Measurements from ENCODE around the gene PKN1. TPM values are rescaled to one million over a fixed set of nuclear protein-coding genes. Genes with fewer than 3 reads are reported as not detected.

Gene PKN1
- total RNA-seq, 1 donor: 177 TPM

DNA sequence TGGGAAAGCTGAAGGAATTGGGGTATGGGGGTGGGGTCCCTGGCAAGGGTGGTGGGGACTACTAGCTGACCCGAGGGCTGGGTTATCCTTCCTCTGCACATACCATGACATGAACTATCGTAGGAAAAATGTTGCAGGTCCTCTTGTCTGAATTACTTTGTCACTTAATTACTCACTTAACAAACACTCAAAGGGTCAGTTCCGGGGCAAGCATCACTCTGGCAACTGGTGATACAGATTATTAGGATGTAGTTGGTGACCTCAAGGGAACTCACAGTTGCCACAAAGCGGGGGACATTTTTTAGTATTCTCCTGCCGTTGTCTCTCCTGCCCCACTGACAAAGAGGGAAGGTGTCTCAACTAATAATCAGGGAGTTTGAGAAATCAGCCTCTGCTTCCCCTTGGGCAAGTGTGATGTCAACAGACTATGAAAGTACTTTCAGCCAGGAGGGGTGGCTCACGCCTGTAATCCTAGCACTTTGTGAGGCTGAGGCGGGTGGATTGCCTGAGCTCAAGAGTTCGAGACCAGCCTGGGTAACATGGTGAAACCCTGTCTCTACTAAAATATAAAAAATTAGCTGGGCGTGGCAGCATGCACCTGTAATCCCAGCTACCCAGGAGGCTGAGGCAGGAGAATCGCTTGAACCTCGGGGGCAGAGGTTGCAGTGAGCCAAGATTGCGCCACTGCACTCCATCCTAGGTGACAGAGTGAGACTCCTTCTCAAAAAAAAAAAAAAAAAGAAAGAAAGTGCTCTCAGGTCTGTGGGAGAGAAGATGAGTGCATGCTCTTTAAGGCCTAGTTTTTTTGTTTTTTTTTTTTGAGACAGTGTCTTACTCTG lies 74.8 kb downstream of the PKN1 start:
- DNase-seq (ENCODE audit: low read depth in 2 of 3, low spot score in 2 of 3): no peak

DNA sequence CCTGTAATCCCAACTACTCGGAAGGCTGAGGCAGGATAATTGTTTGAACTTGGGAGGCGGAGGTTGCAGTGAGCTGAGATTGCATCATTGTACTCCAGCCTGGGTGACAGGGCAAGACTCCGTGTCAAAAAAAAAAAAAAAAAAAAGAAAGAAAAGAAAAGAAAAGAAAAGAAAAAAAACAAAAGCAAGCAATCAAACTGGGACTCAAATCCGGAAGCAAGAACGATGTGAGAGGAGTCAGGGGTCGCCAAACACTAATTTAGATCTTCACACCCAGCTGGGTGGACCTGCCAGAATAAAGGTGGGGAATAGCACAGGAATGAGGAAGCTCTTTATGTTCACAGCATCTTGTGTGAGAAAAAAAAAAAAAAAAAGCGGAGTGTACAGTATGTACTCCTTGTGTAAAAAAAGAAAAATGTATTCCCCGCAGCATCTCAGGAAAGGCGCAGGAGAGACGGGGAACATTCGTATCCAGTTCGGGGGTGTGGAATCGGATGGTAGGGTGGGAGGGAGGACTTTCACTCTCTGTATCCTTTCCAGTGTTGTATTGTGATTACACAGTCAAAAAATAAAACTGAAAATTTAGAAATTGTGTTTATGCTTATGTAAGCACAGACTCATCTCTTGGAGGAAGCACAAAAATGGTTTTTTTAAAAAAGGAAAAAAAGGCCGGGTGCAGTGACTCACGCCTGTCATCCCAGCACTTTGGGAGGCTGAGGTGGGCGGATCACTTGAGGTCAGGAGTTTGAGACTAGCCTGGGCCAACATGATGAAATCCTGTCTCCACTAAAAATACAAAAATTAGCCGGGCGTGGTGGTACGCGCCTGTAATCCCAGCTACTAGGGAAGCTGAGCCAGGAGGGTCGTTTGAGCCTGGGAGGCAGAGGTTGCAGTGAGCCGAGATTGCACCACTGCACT lies 77.5 kb downstream of the PKN1 start:
- no peak for DNase-seq (ENCODE audit: low read depth in 2 of 3, low spot score in 2 of 3)

DNA sequence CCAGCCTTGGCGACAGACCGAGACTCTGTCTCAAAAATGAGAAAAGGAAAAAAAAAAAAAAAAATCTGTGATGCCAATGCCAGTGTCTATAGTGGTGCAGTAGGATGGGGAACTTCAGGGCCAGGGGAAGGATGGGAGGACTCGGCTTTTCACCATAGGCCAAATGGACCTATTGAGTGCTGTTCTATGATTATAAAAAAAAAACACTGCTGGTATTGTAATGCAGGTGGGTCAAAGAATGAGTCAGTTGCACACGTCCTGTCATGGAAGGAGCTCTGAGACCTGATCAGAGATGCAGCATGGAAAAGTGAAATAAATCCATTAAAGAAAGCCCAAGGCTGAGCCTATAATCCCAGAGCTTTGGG lies 78.1 kb downstream of the PKN1 start:
- DNase-seq (ENCODE audit: low read depth in 2 of 3, low spot score in 2 of 3): no peak

GRCh38 chr19:14512406-14512961 lies 79.4 kb downstream of the PKN1 start:
- DNase-seq (ENCODE audit: low read depth in 2 of 3, low spot score in 2 of 3): no peak

DNA sequence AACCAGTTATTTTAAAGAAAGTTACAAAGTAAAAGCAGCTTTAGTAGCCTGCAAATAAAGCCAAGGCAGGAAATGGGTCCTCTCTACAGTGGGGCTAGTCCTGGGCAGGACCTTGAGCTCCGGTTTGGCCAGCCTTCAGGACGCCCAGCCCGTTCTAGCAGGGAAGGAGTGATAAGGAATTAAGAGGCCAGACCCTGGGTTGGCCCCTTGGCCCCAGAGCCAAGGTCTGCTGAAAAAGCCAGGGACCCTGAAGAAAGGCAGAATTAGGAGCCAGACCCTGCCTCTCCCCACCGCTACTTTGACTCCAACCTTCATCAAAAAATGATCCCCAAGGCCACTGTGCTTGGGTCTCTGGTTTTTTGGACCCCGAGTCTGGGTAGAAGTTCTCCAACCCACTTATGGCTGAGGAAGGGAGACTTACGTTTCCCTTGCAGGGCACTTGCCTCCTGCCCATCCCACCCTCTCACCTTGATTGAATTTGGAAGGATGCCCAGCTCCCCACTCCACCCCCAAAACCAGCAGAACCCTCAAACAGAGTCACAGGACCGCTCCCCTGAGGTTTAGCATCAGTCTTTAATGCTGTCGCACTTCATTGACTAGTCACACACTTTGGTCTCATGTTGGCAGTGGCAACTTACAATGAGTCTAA lies 81.2 kb downstream of the PKN1 start:
- no peak for DNase-seq (ENCODE audit: low read depth in 2 of 3, low spot score in 2 of 3)

DNA sequence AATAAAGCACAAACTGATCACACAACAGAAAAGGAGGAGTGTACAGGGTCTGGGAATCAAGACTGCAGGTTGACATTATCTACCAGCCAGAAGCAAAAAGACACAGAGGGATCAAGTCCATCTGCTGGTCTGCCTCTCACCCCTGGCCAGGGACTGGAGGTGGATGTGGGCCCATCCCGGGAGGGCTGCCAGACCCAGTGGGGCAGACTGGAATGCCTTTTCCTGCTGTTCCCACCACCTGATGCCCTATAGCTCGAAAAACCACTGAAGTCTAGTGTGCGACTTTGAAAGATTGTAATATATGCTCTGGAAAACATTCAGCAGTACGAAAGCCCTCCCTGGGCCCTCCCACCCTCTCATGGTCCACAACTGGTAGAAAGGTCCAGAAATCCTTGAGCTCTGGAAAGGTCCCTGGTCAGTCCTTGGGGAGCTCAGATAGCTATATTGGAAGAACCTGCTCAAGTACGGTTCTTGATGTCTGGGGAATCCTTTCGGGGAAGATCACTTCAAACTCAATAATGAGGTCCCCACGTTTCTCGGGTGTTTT lies 82.5 kb downstream of the PKN1 start:
- no peak for DNase-seq (ENCODE audit: low read depth in 2 of 3, low spot score in 2 of 3)

DNA sequence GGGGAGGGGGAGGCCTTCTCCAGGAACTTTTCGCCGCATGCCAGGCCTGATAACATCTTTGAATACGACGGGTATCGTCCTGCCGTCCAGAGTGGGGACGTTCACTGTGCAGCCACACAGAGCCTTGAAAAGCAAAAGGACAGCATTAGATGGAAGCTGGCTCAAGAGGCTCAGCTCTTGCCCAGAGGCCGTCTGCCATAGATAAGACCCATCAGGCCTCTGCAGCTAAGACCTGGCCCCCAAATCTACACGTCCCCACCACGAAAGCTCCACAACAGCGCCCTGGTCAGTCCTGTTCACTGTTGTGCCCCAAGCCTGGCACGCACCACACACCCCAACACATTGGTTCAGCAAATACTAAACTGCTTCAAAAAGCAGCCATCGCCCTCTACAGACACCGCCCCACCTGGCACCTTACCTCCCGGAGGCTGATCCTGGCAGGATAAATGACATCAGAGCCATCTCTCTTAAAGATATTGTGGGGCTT lies 83.0 kb downstream of the PKN1 start:
- no peak for DNase-seq (ENCODE audit: low read depth in 2 of 3, low spot score in 2 of 3)

DNA sequence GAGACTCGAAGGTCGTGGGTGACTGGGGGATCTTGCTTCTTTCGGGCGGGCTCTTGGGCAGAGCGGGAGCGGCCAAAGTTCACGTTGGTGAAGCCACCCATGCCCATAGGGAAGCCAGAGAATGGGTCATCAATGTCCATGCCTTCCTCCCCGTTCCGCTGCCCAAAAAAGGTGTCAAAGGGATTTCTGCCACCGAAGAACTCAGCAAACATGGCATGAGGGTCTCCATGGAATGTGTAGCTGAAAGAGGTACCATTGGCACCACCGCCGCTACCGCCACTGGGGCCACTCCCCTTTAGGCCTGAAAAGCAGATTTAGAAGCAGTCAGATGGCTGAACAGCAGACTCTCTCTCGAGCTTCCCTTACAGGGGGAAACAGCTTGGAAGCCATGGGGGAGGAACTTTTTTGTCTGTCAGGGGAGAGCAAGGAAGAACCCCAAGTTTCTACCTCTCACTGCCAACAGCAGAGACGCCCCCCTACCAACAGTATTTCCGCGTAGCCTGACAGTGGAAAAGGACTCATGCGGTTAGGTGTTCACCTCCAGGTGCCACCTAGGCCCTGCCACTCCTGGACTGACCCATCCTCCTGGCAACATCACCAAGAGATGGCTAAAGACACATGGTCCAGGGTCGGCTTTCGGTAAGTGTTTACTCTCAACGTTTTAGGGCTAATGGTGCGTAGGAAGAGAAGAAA lies 83.8 kb downstream of the PKN1 start:
- no peak for DNase-seq (ENCODE audit: low read depth in 2 of 3, low spot score in 2 of 3)

- no peak for DNase-seq (ENCODE audit: low read depth in 2 of 3, low spot score in 2 of 3)
These were observed 84.3 kb downstream of the PKN1 start for GRCh38 chr19:14517446-14517839.

DNA sequence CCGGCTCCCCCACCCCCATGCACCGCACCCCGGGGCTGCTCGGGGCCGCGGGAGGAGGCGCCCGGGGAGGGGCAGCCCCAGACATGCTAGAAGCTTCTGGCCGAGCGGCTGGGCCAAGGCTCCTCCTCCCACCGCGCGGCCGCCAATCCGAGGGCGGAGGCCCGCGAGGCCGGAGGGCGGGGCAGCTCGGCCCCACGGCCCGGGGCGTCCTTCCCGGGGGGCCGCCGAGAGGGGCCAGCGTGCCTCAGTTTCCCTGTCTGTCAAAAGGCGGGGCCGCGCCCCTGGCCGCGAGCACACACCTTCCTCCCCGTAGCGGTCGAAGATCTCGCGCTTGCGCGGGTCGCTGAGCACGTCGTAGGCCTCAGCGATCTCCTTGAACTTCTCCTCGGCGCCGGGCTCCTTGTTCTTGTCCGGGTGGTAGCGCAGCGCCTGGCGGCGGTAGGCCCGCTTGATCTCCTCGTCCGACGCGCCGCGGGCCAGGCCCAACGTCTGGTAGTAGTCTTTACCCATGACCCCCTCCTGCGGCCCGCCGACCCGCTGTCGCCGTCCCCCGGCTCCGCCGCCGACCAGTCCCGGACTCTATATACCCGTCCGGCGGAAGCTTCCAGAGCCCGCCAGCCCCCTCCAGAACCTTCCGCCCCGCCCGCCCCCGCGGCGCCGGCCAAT lies 84.9 kb downstream of the PKN1 start, which contains the start of gene DNAJB1:
Gene DNAJB1 (minus strand): TSS at position 558 of the 666 bp plus-strand sequence. CDS start 48 bp downstream, at position 510.
- DNase-seq (ENCODE audit: low read depth in 2 of 3, low spot score in 2 of 3): peak in 2 of 3 donors; percentile 49 to 52

GRCh38 chr19:14519245-14519859 lies 86.2 kb downstream of the PKN1 start:
- no peak for DNase-seq (ENCODE audit: low read depth in 2 of 3, low spot score in 2 of 3)

DNA sequence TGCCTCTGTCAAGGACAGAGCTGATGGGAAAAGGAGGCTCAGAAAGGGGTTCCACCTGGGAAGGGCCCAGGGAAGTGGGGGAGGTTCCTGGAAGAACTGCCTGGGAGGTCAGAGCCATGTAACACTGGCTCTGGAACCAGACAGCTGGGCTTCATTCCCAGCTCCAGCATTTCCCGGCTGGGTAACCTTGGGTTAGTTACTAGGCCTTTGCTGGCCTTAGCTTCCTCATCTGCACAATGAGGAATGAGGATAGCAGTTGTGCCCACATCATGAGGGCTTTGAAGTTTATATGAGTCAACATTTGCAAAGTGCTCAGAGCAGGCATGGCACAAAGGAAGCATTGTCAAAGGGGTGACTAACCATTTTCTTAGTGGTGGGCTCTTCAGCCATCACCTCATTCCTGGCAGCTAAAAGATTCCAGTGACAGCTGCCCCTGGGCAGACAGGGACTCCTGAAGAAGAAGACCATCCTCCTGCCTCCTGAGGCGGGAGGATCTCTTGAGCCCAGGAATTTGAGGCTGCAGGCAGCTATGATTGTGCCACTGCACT lies 86.8 kb downstream of the PKN1 start:
- DNase-seq (ENCODE audit: low read depth in 2 of 3, low spot score in 2 of 3): no peak

- DNase-seq (ENCODE audit: low read depth in 2 of 3, low spot score in 2 of 3): no peak
These were observed 87.4 kb downstream of the PKN1 start for GRCh38 chr19:14520543-14520942.

Small RNA genes within 50 kb of the gene (small RNA-seq; reads per million reads assigned to genes)
- not detected for gene SNRPGP15

Other genes with a start within 250 kb of the PKN1 start
- gene ADGRL1, start 227.1 kb upstream of the PKN1 start, total RNA-seq: 32.0 TPM
- 273 TPM for gene ADGRE5, start 51.9 kb upstream of the PKN1 start, total RNA-seq
- gene DDX39A, start 14.0 kb upstream of the PKN1 start, total RNA-seq: 128 TPM
- gene PTGER1, start 42.0 kb downstream of the PKN1 start, total RNA-seq: 0.27 TPM
- 35.0 TPM for gene GIPC1, start 62.8 kb downstream of the PKN1 start, total RNA-seq
- 64.1 TPM for gene DNAJB1, start 85.1 kb downstream of the PKN1 start, total RNA-seq
- gene TECR, start 96.3 kb downstream of the PKN1 start, total RNA-seq: 99.9 TPM
- 373 TPM for gene NDUFB7, start 138.8 kb downstream of the PKN1 start, total RNA-seq
- 0.81 TPM for gene CLEC17A, start 149.8 kb downstream of the PKN1 start, total RNA-seq
- under 0.01 TPM for gene ADGRE3, start 241.5 kb downstream of the PKN1 start, total RNA-seq